GM21723 (cell line): ENCODE measurements around the gene ARRB2.
"Not testable (repeated sequence)": the region's sequence is repeated elsewhere in the genome, so short reads cannot be mapped to it uniquely, and the experiment has no call there.

Source experiments
- ATAC-seq: cut with Tn5 transposase; IDR thresholded peaks from one replicate; pipeline ENCODE4 v1.9.1; 2021; ENCODE audit warnings: mild to moderate bottlenecking, moderate library complexity; ENCODE audit not compliant: unreplicated experiment

The ARRB2 gene

GRCh38 chr17:4709794-4710692 is at the start of gene ARRB2:
ARRB2 (plus strand) TSS chr17:4710632; CDS start chr17:4710722, 90 bp downstream.
- ATAC-seq = peak; percentile 73

GRCh38 chr17:4663711-4664110 is 46.7 kb upstream of the ARRB2 start:
- no peak for ATAC-seq

- no peak for ATAC-seq
Measured at GRCh38 chr17:4664230-4664629, 46.2 kb upstream of the ARRB2 start.

GRCh38 chr17:4665027-4665426 is 45.4 kb upstream of the ARRB2 start:
- no peak for ATAC-seq

- ATAC-seq = no peak
Measured at GRCh38 chr17:4666296-4666695, 44.1 kb upstream of the ARRB2 start.

GRCh38 chr17:4667166-4667565 is 43.3 kb upstream of the ARRB2 start:
- no peak for ATAC-seq

GRCh38 chr17:4672055-4672630 is 38.3 kb upstream of the ARRB2 start:
- ATAC-seq = no peak

GRCh38 chr17:4672751-4673150 is 37.7 kb upstream of the ARRB2 start:
- ATAC-seq = no peak

- no peak for ATAC-seq
Measured at GRCh38 chr17:4673169-4673568, 37.3 kb upstream of the ARRB2 start.

- no peak for ATAC-seq
Measured at GRCh38 chr17:4673986-4674684, 36.3 kb upstream of the ARRB2 start.

GRCh38 chr17:4674685-4674998 is 35.8 kb upstream of the ARRB2 start:
- no peak for ATAC-seq

- no peak for ATAC-seq
Measured at GRCh38 chr17:4675791-4676190, 34.6 kb upstream of the ARRB2 start.

GRCh38 chr17:4676791-4677190 is 33.6 kb upstream of the ARRB2 start:
- no peak for ATAC-seq

- ATAC-seq = no peak
Measured at GRCh38 chr17:4678448-4679026, 31.9 kb upstream of the ARRB2 start.

GRCh38 chr17:4679658-4680057 is 30.8 kb upstream of the ARRB2 start:
- ATAC-seq = no peak

GRCh38 chr17:4683739-4684138 is 26.7 kb upstream of the ARRB2 start:
- ATAC-seq = not testable (repeated sequence)

GRCh38 chr17:4689872-4690271 is 20.6 kb upstream of the ARRB2 start:
- not testable (repeated sequence) for ATAC-seq

GRCh38 chr17:4690745-4691144 is 19.7 kb upstream of the ARRB2 start:
- no peak for ATAC-seq

- ATAC-seq = no peak
Measured at GRCh38 chr17:4691686-4692085, 18.7 kb upstream of the ARRB2 start.

- ATAC-seq = no peak
Measured at GRCh38 chr17:4693416-4693815, 17.0 kb upstream of the ARRB2 start.

GRCh38 chr17:4696437-4696805 is 14.0 kb upstream of the ARRB2 start:
- ATAC-seq = no peak
